PC-9 (cell line): Measurements from ENCODE around the gene AUP1. TPM values are rescaled to one million over a fixed set of nuclear protein-coding genes. Genes with fewer than 3 reads are reported as not detected.

ENCODE experiments used
- BruUV-seq: library from RNA; stranded (reverse); fragments of 400-500 nt; replicated peaks from 2 replicates; lab custom pipeline; 2021; lab: Mats Ljungman, UMichigan
- CTCF ChIA-PET: fragments of 300-600 bp; sonication (Branson Sonifier 250); formaldehyde crosslinking; loops from one replicate; lab custom pipeline; 2022; ENCODE audit warnings: antibody characterized with exemption; lab: Charles Lee
- POLR2A ChIA-PET: fragments of 300-600 bp; sonication (Branson Sonifier 250); formaldehyde crosslinking; loops from one replicate; lab custom pipeline; 2022; ENCODE audit warnings: antibody characterized with exemption; ENCODE audit not compliant: unreplicated experiment; lab: Charles Lee
- DNase-seq, 2 experiments: peaks; one replicate each; pipeline versions ENCODE4 v3.0.0 to v3.0.0-alpha.2; 2015 to 2022; ENCODE audit warnings: mixed read lengths in 1 of 2
- H2AFZ ChIP-seq: fragments of 200-600 bp; sonication (generic); 2 replicates; pipeline ENCODE4 v1.8.1; 2017; ENCODE audit warnings: antibody characterized with exemption
- H3F3A ChIP-seq: fragments of 200-600 bp; sonication (generic); 2 replicates; pipeline ENCODE4 v1.8.1; 2017; ENCODE audit warnings: antibody characterized with exemption, mild to moderate bottlenecking, low read depth; ENCODE audit not compliant: insufficient read depth
- H3K27ac ChIP-seq: fragments of 200-600 bp; sonication (generic); 2 replicates; pipeline ENCODE4 v1.6.1; 2016; ENCODE audit warnings: mixed run types
- H3K27me3 ChIP-seq: fragments of 200-600 bp; sonication (generic); 2 replicates; pipeline ENCODE4 v1.6.1; 2016; ENCODE audit warnings: low read depth, mixed run types; ENCODE audit not compliant: insufficient read depth
- H3K36me3 ChIP-seq: fragments of 200-600 bp; sonication (generic); 2 replicates; pipeline ENCODE4 v1.6.1; 2016; ENCODE audit warnings: low read depth, mixed run types
- H3K4me1 ChIP-seq: fragments of 200-600 bp; sonication (generic); replicated peaks from 2 replicates; pipeline ENCODE4 v1.6.1; 2016; ENCODE audit warnings: mixed run types; ENCODE audit not compliant: insufficient read depth
- H3K4me2 ChIP-seq: fragments of 200-600 bp; sonication (generic); 2 replicates; pipeline ENCODE4 v1.6.1; 2017; ENCODE audit warnings: mixed run types
- H3K4me3 ChIP-seq: fragments of 200-600 bp; sonication (generic); 2 replicates; pipeline ENCODE4 v1.6.1; 2016; ENCODE audit warnings: mixed run types
- H3K79me2 ChIP-seq: fragments of 200-600 bp; sonication (generic); 2 replicates; pipeline ENCODE4 v1.6.1; 2017; ENCODE audit warnings: low read depth, mixed run types
- H3K9me2 ChIP-seq: fragments of 200-600 bp; sonication (generic); 2 replicates; pipeline ENCODE4 v1.8.1; 2017; ENCODE audit warnings: mild to moderate bottlenecking; ENCODE audit not compliant: insufficient read depth
- H3K9me3 ChIP-seq: fragments of 200-600 bp; sonication (generic); 2 replicates; pipeline ENCODE4 v1.8.1; 2016; ENCODE audit warnings: low read depth; ENCODE audit not compliant: insufficient read depth
- H4K20me1 ChIP-seq: fragments of 200-600 bp; sonication (generic); 2 replicates; pipeline ENCODE4 v1.8.1; 2017; ENCODE audit not compliant: insufficient read depth
- CTCF ChIP-seq: fragments of 200-600 bp; sonication (generic); conservative IDR thresholded peaks from 2 replicates; pipeline ENCODE4 v1.6.1; 2017; ENCODE audit warnings: mixed run types, antibody characterized with exemption, mild to moderate bottlenecking, moderate library complexity
- EZH2 ChIP-seq: fragments of 200-600 bp; sonication (generic); IDR thresholded peaks from 2 replicates; pipeline ENCODE4 v1.8.0; 2017; ENCODE audit warnings: antibody characterized with exemption, low read depth
- intact Hi-C: fragments of 100-400 bp; cut with micrococcal nuclease; formaldehyde crosslinking; loops from one replicate; pipeline ENCODE4 v1.10.0; 2022; ENCODE audit not compliant: unreplicated experiment
- total RNA-seq: library from RNA; stranded (reverse); gene quantifications from 2 replicates; pipeline ENCODE4 v1.2.3, GENCODE V29; 2021

AUP1 gene
- total RNA-seq, 1 experiment from 2014 or later = 84.0 TPM

- DNase-seq = no peak
- Histone ChIP-seq H3K36me3 (no peaks in the 10 kb centered on the region), H3K27ac (no peak overlapping the region), H3K4me3 (no peak overlapping the region), H3K9me2 (no peaks in the 10 kb centered on the region), H3K79me2 (no peaks in the 10 kb centered on the region), H3K27me3 (no peaks in the 10 kb centered on the region), H3K4me1 (peaks cover 1% of the 10 kb centered on the region), H4K20me1 (no peaks in the 10 kb centered on the region), H3F3A (no peaks in the 10 kb centered on the region), H2AFZ (no peak overlapping the region), H3K9me3 (no peaks in the 10 kb centered on the region), H3K4me2 (no peak overlapping the region)
- POLR2A ChIA-PET = no interaction called here
- CTCF ChIA-PET = no interaction called here
- no TSS peak for BruUV-seq
- no peak for TF ChIP-seq EZH2
- TF ChIP-seq CTCF = no peak
- intact Hi-C loops = no loop called here
Observed at GRCh38 chr2:74513605-74514367, 15.7 kb downstream of the AUP1 start.

- Histone ChIP-seq H3F3A (no peaks in the 10 kb centered on the region), H2AFZ (no peak overlapping the region), H3K9me3 (no peaks in the 10 kb centered on the region), H3K9me2 (no peaks in the 10 kb centered on the region), H3K4me3 (no peak overlapping the region), H3K27ac (no peak overlapping the region), H3K4me1 (peaks cover 7% of the 10 kb centered on the region), H3K27me3 (no peaks in the 10 kb centered on the region), H3K4me2 (no peak overlapping the region), H3K36me3 (no peaks in the 10 kb centered on the region), H3K79me2 (0 out of 2 replicates have a peak, but pooled peaks cover 3% of the 10 kb centered on the region), H4K20me1 (no peaks in the 10 kb centered on the region)
- intact Hi-C loops = no loop called here
- ChIA-PET CTCF (no interaction called here), POLR2A (no interaction called here)
- TF ChIP-seq CTCF (no peak), EZH2 (no peak)
- no TSS peak for BruUV-seq
- no peak for DNase-seq
Observed at GRCh38 chr2:74512744-74513604, 16.5 kb downstream of the AUP1 start.

DNA sequence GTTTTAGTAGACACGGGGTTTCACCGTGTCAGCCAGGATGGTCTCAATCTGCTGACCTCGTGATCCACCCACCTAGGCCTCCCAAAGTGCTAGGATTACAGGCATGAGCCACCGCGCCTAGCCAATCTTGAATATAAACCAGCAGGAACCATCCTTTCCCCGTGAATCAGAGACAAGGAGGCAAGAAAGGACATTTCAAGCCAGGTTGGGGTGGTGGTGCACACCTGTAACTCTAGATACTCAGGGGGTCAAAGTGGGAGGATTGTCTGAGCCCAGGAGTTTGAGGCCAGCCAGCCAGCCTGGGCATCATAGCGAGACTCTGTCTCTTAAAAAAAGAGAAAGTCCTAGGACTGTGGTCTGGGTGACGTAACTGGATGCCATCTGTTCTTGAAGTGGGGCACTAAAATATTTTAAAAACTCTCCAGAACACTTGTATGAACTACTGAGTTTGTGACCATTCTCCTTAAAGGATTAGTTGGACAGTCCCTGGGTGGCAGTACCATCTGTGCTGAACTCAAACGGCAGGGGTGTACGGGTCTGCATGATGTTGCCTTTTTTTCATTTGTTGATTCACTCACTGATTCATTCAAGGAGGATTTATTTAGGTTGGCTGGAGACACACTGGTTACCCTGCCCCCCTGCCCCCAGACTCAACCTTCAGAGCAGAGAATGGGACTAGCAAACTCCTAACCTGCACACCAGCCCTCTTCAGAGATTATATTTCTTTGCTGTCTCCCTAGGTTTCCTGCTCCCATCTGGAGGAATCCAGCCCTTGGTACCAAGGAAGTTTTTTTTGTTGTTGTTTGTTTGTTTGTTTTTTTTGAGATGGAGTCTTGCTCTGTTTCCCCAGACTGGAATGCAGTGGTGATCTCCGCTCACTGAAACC, 18.2 kb downstream of the AUP1 start:
- no peak overlapping the region for H3K4me2 ChIP-seq
- H3K27me3 ChIP-seq = no peaks in the 10 kb centered on the region
- no peaks in the 10 kb centered on the region for H4K20me1 ChIP-seq
- ChIA-PET POLR2A (interaction anchor here (0.6 kb wide), 1 partner anchor 1465 kb away, joined by 3 read pairs; no protein-coding TSS in a partner anchor), CTCF (no interaction called here)
- TF ChIP-seq EZH2 (no peak), CTCF (no peak)
- H3K27ac ChIP-seq = no peak overlapping the region
- no peaks in the 10 kb centered on the region for H3K36me3 ChIP-seq
- peaks cover 12% of the 10 kb centered on the region for H3K4me1 ChIP-seq
- no peak overlapping the region for H3K4me3 ChIP-seq
- H3K9me3 ChIP-seq = no peaks in the 10 kb centered on the region
- no TSS peak for BruUV-seq
- intact Hi-C loops = no loop called here
- no peaks in the 10 kb centered on the region for H3K9me2 ChIP-seq
- no peak overlapping the region for H2AFZ ChIP-seq
- peaks cover 7% of the 10 kb centered on the region; the same call in 1 of the 2 replicates for H3F3A ChIP-seq
- no peak for DNase-seq
- peaks cover 11% of the 10 kb centered on the region for H3K79me2 ChIP-seq
